Transverse colon (tissue), 4 donors: ENCODE measurements around the gene ELAPOR2. TPM values are rescaled to one million over a fixed set of nuclear protein-coding genes. Genes with fewer than 3 reads are reported as not detected.
"Not testable (repeated sequence)": the region's sequence is repeated elsewhere in the genome, so short reads cannot be mapped to it uniquely, and the experiment has no call there.

Source experiments
- DNase-seq: peaks from one replicate; pipeline ENCODE4 v3.0.0-alpha.2; 2019
- H3K27ac ChIP-seq, 4 donors: fragments of 200-600 bp; sonication (generic); 2 replicates each; pipeline ENCODE4 v1.5.1; 2016 to 2018; ENCODE audit warnings: inconsistent platforms in 4 of 4
- H3K27me3 ChIP-seq: fragments of 200-600 bp; sonication (generic); 2 replicates; pipeline ENCODE4 v1.5.1; 2017; ENCODE audit warnings: inconsistent platforms
- H3K36me3 ChIP-seq, 4 donors: fragments of 200-600 bp; sonication (generic); 2 replicates each; pipeline ENCODE4 v1.5.1; 2017 to 2019; ENCODE audit warnings: inconsistent platforms in 4 of 4
- H3K4me1 ChIP-seq, 4 donors: fragments of 200-600 bp; sonication (generic); 2 replicates each; pipeline ENCODE4 v1.5.1; 2017 to 2020; ENCODE audit warnings: inconsistent platforms in 4 of 4
- H3K4me3 ChIP-seq, 4 donors: fragments of 200-600 bp; sonication (generic); 1 replicate in 1 of 4; 2 replicates in 3 of 4; pipeline versions ENCODE4 v1.5.1 to v1.6.1; 2017 to 2019; ENCODE audit warnings: inconsistent platforms in 4 of 4
- H3K9me3 ChIP-seq, 2 donors: fragments of 200-600 bp; sonication (generic); 2 replicates each; pipeline ENCODE4 v1.5.1; 2017 to 2019; ENCODE audit warnings: inconsistent platforms in 2 of 2
- EP300 ChIP-seq: sonication (generic); formaldehyde crosslinking; IDR thresholded peaks from one replicate; pipeline ENCODE4 v1.6.1; 2017; ENCODE audit warnings: antibody characterized with exemption, low read depth
- POLR2A ChIP-seq: fragments of 450-650 bp; IDR thresholded peaks from one replicate; pipeline ENCODE4 v1.6.1; 2016; ENCODE audit warnings: antibody characterized with exemption, mild to moderate bottlenecking, moderate library complexity
- POLR2AphosphoS5 ChIP-seq, 3 donors: sonication (generic); formaldehyde crosslinking; IDR thresholded peaks; one replicate each; pipeline ENCODE4 v1.6.1; 2016; ENCODE audit warnings: antibody characterized with exemption in 3 of 3
- WGBS, 2 donors: methylation state at CpG; one replicate each; pipeline ENCODE4 v1.1.5; 2018; ENCODE audit warnings: low coverage in 1 of 2; 5-methylcytosine and 5-hydroxymethylcytosine counted together
- in situ Hi-C, 4 donors: fragments of 200-750 bp; cut with MboI; loops; one replicate each; pipeline versions ENCODE4 v1.15.0 to v1.15.1; 2017; ENCODE audit warnings: low sequenced_read_pairs in 3 of 4, low pct_ligation_motif_present in 1 of 4, low pct_unique_long_range_greater_than_20kb in 1 of 4
- intact Hi-C: fragments of 100-400 bp; cut with DNase I; formaldehyde crosslinking; loops from one replicate; pipeline ENCODE4 v1.15.1; 2023; ENCODE audit warnings: low total_unique reads
- total RNA-seq, 4 donors: library from RNA; depleted of rRNA; stranded (reverse); fragments of >200 nt; gene quantifications; one replicate each; pipeline ENCODE4 v1.1.0, GENCODE V29; 2016
- TF ChIP-seq, protein P1 (sequence below), 5 experiments: fragments of 200-600 bp in 3 of 5; fragments of 450-650 bp in 2 of 5; sonication (generic) in 3 of 5; IDR thresholded peaks; 1 replicate in 2 of 5; 2 replicates in 3 of 5; pipeline ENCODE4 v1.5.1; 2016 to 2017; ENCODE audit warnings: antibody characterized with exemption in 5 of 5, inconsistent platforms in 3 of 5, mild to moderate bottlenecking in 2 of 5, moderate library complexity in 1 of 5

ELAPOR2 gene
- total RNA-seq, 4 donors from 2014 or later, result 10.6 to 28.1 (median 17.3) TPM

DNA sequence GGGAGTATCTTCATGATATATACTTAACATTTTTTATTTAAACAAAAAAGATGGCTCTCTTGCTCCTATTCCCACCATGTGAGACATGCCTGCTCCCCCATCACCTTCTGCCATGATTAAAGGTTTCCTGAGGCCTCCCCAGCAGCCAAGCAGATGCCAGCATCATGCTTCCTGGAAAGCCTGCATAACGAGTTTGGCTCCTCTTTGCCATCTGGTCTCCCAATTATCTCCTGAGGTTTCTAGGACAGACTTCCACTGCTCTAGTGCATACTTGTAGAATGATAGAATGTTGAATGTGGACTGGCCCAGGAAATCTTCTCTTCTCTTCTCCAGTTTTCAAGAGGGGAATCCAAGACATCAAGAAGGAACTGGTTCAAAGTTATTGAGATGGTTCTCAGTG is 45.9 kb upstream of the ELAPOR2 start:
- intact Hi-C loops, result no loop called here
- Histone ChIP-seq H3K9me3 (no peaks in the 10 kb centered on the region), H3K36me3 (no peaks in the 10 kb centered on the region), H3K27ac (no peak overlapping the region), H3K27me3 (no peaks in the 10 kb centered on the region), H3K4me1 (no peaks in the 10 kb centered on the region), H3K4me3 (no peak overlapping the region)
- in situ Hi-C loops, result no loop called here
- WGBS, 2 donors, result 67 to 80% methylated on average over 1 of the region's 1 CpG
- TF ChIP-seq, protein P1, sequence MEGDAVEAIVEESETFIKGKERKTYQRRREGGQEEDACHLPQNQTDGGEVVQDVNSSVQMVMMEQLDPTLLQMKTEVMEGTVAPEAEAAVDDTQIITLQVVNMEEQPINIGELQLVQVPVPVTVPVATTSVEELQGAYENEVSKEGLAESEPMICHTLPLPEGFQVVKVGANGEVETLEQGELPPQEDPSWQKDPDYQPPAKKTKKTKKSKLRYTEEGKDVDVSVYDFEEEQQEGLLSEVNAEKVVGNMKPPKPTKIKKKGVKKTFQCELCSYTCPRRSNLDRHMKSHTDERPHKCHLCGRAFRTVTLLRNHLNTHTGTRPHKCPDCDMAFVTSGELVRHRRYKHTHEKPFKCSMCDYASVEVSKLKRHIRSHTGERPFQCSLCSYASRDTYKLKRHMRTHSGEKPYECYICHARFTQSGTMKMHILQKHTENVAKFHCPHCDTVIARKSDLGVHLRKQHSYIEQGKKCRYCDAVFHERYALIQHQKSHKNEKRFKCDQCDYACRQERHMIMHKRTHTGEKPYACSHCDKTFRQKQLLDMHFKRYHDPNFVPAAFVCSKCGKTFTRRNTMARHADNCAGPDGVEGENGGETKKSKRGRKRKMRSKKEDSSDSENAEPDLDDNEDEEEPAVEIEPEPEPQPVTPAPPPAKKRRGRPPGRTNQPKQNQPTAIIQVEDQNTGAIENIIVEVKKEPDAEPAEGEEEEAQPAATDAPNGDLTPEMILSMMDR (IDR thresholded peaks at IDR 0.05), result no peak
- TF ChIP-seq POLR2A, result no peak
- TF ChIP-seq EP300, result no peak
- DNase-seq, result no peak

DNA sequence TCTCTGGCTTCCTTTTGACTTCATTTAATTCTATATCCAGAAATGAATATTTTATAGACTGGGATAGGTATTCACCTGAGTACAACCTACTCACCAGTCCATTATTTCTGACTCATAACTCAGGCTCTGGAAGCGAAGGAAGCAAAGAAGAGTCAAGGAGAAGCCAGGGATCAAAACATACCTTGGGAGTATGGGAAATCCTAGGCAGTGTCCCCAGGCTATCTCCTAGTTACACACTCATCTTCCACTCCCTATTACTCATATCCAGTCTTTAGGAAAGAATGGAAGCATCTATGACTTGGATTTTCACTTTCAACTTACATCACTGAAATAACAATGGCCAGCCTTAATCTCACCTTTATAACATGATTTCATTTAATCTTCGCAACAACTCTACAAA is 40.9 kb upstream of the ELAPOR2 start:
- WGBS, 2 donors, result 87 to 92% methylated on average over 2 of the region's 2 CpGs
- TF ChIP-seq EP300 (no peak), POLR2A (no peak), POLR2AphosphoS5 (IDR thresholded peaks at IDR 0.05) (no peak)
- TF ChIP-seq, protein P1 (IDR thresholded peaks at IDR 0.05), result no peak
- Histone ChIP-seq H3K27me3 (no peaks in the 10 kb centered on the region), H3K4me1 (no peaks in the 10 kb centered on the region), H3K36me3 (no peaks in the 10 kb centered on the region), H3K9me3 (no peaks in the 10 kb centered on the region), H3K27ac (no peak overlapping the region), H3K4me3 (no peak overlapping the region)
- DNase-seq, result no peak
- in situ Hi-C loops, result no loop called here
- intact Hi-C loops, result no loop called here

DNA sequence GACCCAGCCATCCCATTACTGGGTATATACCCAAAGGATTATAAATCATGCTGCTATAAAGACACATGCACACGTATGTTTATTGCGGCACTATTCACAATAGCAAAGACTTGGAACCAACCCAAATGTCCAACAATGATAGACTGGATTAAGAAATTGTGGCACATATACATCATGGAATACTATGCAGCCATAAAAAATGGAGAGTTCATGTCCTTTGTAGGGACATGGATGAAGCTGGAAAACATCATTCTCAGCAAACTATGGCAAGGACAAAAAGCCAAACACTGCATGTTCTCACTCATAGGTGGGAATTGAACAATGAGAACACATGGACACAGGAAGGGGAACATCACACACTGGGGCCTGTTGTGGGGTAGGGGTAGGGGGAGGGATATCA is 37.9 kb upstream of the ELAPOR2 start:
- H3K4me1 ChIP-seq, H3K27ac ChIP-seq, intact Hi-C loops, H3K9me3 ChIP-seq, DNase-seq, H3K4me3 ChIP-seq, H3K36me3 ChIP-seq, H3K27me3 ChIP-seq, in situ Hi-C loops: not testable (repeated sequence)
- 100% methylated on average over 2 of the region's 2 CpGs; no CpG with 5 or more reads in 1 of the 2 donors for WGBS, 2 donors

DNA sequence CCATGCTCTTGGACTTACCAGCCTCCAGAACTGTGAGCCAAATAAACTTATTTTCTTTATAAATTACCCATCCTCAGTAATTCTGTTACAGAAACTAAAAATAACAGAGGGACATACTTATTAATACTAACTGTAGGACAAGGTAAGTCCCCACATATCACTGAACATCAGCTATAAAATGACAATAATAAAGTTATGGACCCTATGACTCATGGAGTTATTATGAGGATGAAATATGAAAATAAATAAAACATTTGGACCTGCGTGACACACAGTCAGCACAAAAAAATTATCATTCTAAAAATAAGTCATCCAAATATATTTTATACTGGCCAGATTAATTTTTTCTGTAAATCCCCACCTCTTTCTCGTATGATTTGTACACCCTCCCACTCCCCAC is 34.9 kb upstream of the ELAPOR2 start:
- no peaks in the 10 kb centered on the region for H3K36me3 ChIP-seq
- H3K4me1 ChIP-seq, result no peaks in the 10 kb centered on the region
- no peak overlapping the region for H3K4me3 ChIP-seq
- TF ChIP-seq, protein P1 (IDR thresholded peaks at IDR 0.05), result no peak
- TF ChIP-seq EP300 (no peak), POLR2AphosphoS5 (IDR thresholded peaks at IDR 0.05) (no peak), POLR2A (no peak)
- no peak overlapping the region for H3K27ac ChIP-seq
- DNase-seq, result no peak
- no peaks in the 10 kb centered on the region for H3K27me3 ChIP-seq
- intact Hi-C loops (no loop called here), in situ Hi-C loops (no loop called here)
- H3K9me3 ChIP-seq, result no peaks in the 10 kb centered on the region
- 85 to 92% methylated on average over 2 of the region's 2 CpGs for WGBS, 2 donors

DNA sequence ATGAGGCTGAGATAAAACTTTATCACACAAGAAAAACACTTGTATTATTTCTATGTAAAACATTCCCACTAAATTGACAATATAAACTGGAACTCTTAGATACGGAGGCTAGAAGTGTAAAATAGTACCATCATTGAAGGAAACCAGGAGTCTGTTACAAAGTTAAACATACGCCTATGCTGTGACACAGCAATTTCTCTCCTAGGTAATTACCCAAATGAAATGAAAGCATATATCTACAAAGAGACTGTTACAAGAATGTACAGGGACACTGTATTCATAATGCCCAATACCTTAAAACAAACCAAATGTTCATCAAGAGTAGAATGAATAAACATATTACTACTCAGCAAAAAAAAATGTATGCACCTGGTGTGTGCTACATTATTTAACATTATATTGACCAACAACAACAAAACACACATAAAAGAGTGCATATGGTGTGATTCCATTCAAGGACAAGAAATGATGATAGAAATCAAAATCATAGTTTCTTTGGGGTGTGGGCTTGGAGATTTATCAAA is 33.2 kb upstream of the ELAPOR2 start:
- WGBS, 2 donors, result 57 to 59% methylated on average over 2 of the region's 2 CpGs
- in situ Hi-C loops (no loop called here), intact Hi-C loops (no loop called here)
- DNase-seq, result no peak
- no peak for TF ChIP-seq POLR2AphosphoS5 (IDR thresholded peaks at IDR 0.05)
- TF ChIP-seq POLR2A, result no peak
- TF ChIP-seq, protein P1 (IDR thresholded peaks at IDR 0.05), result no peak
- no peak for TF ChIP-seq EP300
- Histone ChIP-seq H3K9me3 (no peaks in the 10 kb centered on the region), H3K27me3 (no peaks in the 10 kb centered on the region), H3K4me3 (no peak overlapping the region), H3K27ac (no peak overlapping the region), H3K4me1 (no peaks in the 10 kb centered on the region), H3K36me3 (no peaks in the 10 kb centered on the region)
